ENCODE measurements around the gene SUSD5.
A peak's percentile ranks its signal among the peaks of the same experiment; 100 is the strongest.
"Not testable (repeated sequence)": the region's sequence is repeated elsewhere in the genome, so short reads cannot be mapped to it uniquely, and the experiment has no call there.

Gene SUSD5

DNA sequence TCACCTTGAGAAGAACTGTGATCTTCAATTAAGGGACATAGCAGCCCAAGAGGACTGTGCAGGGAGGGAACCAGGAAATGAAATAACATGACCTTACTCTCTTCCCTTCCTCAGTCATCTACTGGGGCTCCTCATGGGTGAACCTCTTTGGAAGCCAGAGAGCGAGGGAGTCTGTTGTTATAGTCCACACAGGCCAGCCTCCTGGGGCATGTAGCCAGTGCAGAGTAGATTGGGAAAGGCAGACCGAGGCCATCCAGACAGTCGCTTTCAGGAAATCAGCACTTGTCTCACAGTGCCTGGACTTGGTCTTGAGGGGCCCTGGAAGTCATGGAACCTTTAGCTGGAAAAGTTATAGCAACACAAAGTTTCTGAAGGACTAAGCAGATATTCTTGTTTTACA lies 98.7 kb downstream of the SUSD5 start:
- TF ChIP-seq, protein P1, sequence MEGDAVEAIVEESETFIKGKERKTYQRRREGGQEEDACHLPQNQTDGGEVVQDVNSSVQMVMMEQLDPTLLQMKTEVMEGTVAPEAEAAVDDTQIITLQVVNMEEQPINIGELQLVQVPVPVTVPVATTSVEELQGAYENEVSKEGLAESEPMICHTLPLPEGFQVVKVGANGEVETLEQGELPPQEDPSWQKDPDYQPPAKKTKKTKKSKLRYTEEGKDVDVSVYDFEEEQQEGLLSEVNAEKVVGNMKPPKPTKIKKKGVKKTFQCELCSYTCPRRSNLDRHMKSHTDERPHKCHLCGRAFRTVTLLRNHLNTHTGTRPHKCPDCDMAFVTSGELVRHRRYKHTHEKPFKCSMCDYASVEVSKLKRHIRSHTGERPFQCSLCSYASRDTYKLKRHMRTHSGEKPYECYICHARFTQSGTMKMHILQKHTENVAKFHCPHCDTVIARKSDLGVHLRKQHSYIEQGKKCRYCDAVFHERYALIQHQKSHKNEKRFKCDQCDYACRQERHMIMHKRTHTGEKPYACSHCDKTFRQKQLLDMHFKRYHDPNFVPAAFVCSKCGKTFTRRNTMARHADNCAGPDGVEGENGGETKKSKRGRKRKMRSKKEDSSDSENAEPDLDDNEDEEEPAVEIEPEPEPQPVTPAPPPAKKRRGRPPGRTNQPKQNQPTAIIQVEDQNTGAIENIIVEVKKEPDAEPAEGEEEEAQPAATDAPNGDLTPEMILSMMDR (IDR thresholded peaks at IDR 0.05; ENCODE audit: extremely low read depth, insufficient read depth, missing control alignments): no peak
- no peak for DNase-seq (ENCODE audit: low spot score)
- in situ Hi-C loops (cut with MboI; ENCODE audit: low pct_unique_long_range_greater_than_20kb, low sequenced_read_pairs, unreplicated experiment): no loop called here

DNA sequence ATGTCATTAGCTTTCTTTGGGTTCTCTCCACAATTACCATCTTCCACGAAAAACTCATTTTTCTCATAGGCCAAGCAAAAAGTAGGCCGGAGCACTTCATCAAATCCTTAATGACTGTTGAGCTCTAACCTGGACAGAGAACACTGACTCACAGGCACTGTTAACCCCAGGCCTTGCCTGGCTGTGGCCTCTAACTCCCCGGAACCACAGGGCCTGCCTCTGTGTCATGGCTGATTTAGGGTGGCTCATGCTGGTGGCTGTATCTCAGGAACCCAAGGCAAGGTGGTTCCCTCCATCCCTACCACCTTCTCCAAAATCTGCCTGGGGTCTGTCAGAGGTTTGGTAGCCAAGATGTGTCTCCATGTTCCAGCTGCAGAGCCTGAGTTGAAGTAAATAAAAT lies 101.1 kb downstream of the SUSD5 start:
- TF ChIP-seq, protein P1 (IDR thresholded peaks at IDR 0.05; ENCODE audit: extremely low read depth, insufficient read depth, missing control alignments): no peak
- no peak for DNase-seq (ENCODE audit: low spot score)
- in situ Hi-C loops (cut with MboI; ENCODE audit: low pct_unique_long_range_greater_than_20kb, low sequenced_read_pairs, unreplicated experiment): no loop called here

DNA sequence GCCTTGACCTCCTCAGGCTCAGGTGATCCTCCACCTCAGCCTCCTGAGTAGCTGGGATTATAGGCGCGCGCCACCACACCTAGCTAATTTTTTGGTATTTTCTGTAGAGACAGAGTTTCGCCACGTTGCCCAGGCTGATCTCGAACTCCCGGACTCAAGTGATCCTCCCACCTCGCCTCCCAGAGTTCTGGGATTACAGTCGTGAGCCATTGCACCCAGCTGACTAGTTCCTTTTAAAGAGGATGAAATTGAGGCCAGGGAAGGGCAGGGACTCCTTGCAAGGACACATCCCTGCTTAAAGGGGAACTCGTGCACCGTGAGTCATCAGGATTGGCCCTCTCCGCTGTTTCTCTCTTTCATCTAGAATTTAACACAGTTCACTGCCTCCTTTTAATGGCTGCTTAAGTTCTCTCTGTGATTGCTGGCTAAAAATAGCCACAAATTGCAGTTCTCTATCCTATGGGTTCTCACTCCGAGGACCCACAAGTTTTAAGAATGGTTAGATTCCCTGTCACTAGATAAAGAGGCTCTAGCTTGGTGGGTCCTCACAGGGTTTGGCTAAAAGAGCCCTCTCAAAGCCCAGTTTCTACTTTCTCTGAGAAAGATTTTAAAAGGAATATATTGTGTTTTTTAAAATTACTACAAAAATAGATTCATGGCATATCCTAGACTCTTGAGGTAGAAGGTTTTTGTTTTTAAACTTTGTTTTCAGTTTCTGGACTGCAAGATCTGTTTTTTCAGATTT lies 103.4 kb downstream of the SUSD5 start:
- in situ Hi-C loops (cut with MboI; ENCODE audit: low pct_unique_long_range_greater_than_20kb, low sequenced_read_pairs, unreplicated experiment): no loop called here
- DNase-seq (ENCODE audit: low spot score): no peak
- TF ChIP-seq, protein P1 (IDR thresholded peaks at IDR 0.05; ENCODE audit: extremely low read depth, insufficient read depth, missing control alignments): no peak

DNA sequence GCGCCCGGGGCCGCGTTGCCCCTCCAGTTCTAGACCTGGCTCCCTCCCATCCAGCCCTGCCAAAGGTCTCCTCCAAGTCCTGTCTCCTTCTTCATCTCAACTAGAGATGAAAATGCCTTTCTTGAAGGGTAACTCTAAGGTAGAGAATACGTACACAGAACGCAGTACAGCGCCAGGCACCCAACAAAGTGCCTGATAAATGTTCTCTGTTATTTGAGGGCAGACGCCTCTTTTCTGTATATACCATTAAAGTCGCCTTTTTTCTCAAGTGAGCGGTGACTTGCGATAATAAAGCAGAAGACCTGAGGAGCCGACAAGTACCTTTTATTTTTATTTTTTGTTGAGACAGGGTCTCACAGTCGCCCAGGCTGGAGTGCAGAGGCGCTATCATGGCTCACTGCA lies 104.0 kb downstream of the SUSD5 start:
- in situ Hi-C loops (cut with MboI; ENCODE audit: low pct_unique_long_range_greater_than_20kb, low sequenced_read_pairs, unreplicated experiment): no loop called here
- DNase-seq (ENCODE audit: low spot score): no peak
- TF ChIP-seq, protein P1 (IDR thresholded peaks at IDR 0.05; ENCODE audit: extremely low read depth, insufficient read depth, missing control alignments): no peak

DNA sequence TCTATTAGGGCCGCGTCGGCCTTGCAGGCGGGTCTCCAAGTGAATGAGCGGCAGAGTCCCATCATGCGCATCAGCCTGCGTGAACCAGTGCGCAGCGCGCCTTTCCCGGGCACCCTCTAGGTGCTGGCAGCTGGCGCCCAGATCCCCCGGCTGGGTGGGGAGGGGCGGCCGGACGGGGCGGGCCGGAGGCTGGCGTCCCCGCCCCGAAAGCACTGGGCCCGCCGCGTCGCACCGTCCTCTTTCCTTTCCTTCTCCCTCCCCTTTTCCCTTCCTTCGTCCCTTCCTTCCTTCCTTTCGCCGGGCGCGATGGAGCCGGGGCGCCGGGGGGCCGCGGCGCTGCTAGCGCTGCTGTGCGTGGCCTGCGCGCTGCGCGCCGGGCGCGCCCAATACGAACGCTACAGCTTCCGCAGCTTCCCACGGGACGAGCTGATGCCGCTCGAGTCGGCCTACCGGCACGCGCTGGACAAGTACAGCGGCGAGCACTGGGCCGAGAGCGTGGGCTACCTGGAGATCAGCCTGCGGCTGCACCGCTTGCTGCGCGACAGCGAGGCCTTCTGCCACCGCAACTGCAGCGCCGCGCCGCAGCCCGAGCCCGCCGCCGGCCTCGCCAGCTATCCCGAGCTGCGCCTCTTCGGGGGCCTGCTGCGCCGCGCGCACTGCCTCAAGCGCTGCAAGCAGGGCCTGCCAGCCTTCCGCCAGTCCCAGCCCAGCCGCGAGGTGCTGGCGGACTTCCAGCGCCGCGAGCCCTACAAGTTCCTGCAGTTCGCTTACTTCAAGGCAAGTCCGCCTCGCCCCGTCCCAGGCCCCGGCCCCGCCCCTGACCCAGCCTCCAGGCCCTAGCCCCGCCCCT lies 104.6 kb downstream of the SUSD5 start, which contains the start of gene CRTAP:
CRTAP (plus strand) TSS at position 243 of the 850 bp plus-strand sequence; CDS start at position 307, 64 bp downstream.
- TF ChIP-seq, protein P1 (IDR thresholded peaks at IDR 0.05; ENCODE audit: extremely low read depth, insufficient read depth, missing control alignments): no peak
- in situ Hi-C loops (cut with MboI; ENCODE audit: low pct_unique_long_range_greater_than_20kb, low sequenced_read_pairs, unreplicated experiment): no loop called here
- peak; percentile 82 for DNase-seq (ENCODE audit: low spot score)

DNA sequence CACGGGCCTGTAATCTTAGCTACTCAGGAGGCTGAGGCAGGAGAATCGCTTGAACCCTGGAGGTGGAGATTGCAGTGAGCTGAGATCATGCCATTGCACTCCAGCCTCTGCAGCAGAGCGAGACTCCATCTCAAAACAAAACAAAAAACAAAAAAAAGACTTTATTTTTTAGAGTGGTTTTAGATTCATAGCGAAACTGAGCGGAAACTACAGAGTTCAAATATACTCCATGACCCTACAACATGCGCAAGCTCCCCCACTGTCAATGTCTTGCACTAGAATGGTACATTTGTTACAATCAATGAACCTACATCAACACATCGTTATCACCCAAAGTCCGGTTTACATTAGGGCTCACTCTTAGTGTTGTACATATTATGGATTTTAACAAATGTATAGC lies 107.0 kb downstream of the SUSD5 start:
- peak; percentile 46 for DNase-seq (ENCODE audit: low spot score)
- in situ Hi-C loops (cut with MboI; ENCODE audit: low pct_unique_long_range_greater_than_20kb, low sequenced_read_pairs, unreplicated experiment): no loop called here
- TF ChIP-seq, protein P1 (IDR thresholded peaks at IDR 0.05; ENCODE audit: extremely low read depth, insufficient read depth, missing control alignments): no peak

DNA sequence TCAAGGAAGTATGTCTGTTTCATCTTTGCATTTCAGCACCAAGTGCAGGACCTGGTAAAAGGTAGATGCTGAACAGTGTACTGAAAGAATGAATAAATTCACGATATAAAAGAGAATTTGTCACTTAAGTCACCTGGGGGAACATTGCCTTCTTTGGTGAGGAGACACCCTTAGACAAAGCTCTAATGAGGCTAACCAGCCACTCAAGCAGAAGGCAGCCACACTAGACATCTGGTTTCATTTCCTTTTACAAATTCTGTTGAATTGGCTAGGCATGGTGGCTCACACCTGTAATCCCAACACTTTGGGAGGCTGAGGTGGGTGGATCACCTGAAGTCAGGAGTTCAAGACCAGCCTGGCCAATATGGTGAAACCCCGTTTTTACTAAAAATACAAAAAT lies 111.8 kb downstream of the SUSD5 start:
- DNase-seq (ENCODE audit: low spot score): peak; percentile 20
- in situ Hi-C loops (cut with MboI; ENCODE audit: low pct_unique_long_range_greater_than_20kb, low sequenced_read_pairs, unreplicated experiment): not testable (repeated sequence)

All from GM13977 (cell line).